Central memory CD4-positive, alpha-beta T cell (primary cell): ENCODE results near the gene LDB3.

Source experiments
- DNase-seq: peaks from one replicate; pipeline ENCODE4 v3.0.0; 2022

The LDB3 gene

GRCh38 chr10:86651021-86651471 lies 17.3 kb upstream of the LDB3 start:
- no peak for DNase-seq

DNA sequence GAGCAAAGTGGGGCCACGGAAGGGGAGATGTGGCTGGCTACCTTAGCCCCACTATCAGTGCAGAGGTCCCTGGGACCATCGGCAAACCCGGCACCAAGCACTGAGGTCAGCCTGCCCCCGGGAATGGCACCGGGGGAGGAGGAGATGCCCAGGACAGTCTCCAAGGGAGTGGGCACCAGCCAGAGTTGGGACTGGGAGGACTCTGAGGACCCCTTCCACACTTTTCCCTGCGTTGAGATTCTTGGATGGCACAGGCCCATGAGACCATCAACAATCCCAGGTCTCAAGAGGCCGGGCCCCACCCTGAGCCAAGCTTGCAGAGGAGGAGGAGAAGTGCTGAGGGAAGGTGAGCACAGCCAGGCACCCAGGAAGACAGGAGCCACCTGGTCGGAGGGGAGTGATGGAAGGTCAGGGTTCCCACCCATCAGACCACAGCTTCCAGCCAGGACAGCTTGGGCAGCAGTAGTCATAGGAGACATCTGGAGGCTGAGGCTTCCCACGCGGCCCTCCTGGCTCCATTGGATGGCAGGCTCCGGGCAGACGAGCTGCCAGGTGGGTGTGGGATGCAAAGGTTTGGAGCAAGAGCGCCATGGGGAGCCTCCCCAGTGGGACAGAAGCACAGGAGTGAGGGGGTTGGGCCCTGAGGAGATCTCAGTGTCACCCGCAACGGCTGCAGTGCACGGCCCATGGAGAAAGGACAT lies 16.5 kb upstream of the LDB3 start:
- no peak for DNase-seq

DNA sequence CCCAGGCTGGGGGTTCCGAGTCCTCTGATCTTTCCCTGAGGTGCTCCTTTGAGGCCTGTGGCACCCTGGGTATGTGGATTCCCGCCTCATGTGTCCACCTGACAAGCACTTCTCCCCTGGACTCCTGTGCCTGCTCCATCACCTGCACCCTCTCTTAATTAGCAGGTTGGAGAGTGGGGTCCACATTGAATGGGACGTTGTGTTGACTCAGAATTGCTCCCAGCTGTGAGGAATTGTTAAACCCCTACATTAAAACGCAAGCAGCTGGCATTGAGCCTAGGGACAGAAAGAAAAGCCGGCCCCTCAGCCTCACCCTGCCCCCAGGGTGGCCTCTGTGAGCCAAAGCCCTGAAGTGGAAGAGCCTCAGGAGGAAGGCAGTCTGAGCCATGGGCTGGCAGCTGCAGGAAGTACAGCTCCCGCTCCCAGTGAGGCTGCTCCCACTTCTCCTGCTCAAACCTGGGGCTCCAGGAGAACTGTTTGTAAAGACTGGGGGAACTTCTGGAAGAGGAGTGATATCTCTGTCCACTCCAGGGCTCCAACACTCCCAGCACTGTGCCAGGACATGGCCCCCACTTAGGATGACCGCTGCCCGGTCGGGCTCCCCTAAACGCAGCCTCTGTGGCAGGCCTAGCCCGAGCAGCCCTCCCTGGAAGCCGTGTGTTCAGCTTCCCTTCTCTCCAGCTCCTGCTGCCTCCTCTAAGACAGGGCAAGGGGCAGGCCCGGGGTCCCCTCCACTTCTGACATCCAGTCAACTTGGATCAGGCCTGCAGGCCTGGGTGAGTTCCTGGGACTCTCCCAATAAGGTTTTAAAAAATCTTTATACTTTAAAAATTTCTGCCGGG lies 15.7 kb upstream of the LDB3 start:
- no peak for DNase-seq

GRCh38 chr10:86653379-86653778 lies 14.9 kb upstream of the LDB3 start:
- DNase-seq, result no peak

GRCh38 chr10:86653987-86654386 lies 14.3 kb upstream of the LDB3 start:
- DNase-seq, result no peak

DNA sequence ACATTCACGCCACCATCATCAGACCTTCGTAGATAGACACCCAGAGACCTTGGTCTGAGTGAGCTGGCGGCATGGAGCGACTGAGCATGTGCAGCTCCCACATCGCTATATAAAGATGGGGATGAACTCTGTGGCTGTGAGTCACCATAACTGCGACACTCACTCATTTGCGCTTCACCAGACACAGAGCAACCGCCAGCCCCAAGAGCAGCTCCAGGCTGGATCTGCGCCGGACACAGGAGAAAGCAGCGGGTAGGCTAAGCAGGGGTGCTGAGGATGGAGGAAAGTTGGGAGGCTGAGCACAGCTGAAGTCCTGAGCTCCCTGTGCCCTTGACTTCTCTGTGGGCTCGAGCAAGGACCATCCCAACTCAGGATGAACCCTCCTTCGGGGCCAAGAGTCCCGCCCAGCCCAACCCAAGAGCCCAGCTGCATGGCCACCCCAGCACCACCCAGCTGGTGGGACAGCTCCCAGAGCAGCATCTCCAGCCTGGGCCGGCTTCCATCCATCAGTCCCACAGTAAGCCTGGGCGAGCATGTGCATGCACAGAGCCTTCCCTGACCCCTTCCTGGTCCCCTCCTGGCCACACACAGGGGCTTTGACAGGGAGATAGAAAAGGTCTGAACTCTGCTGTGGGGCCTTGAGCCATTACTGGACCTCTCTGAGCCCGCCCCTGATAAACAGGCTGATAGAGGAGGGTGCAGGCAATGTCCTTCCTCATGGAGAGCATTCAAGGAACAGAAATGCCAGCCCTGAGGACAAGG lies 13.7 kb upstream of the LDB3 start, which contains the start of gene OPN4:
TSS of gene OPN4 (plus strand) at position 137 of the 762 bp plus-strand sequence. CDS start at position 374, 237 bp downstream.
- DNase-seq, result no peak

GRCh38 chr10:86655173-86655540 lies 13.2 kb upstream of the LDB3 start:
- DNase-seq, result no peak

- no peak for DNase-seq
These were observed 12.7 kb upstream of the LDB3 start for GRCh38 chr10:86655596-86655995.

DNA sequence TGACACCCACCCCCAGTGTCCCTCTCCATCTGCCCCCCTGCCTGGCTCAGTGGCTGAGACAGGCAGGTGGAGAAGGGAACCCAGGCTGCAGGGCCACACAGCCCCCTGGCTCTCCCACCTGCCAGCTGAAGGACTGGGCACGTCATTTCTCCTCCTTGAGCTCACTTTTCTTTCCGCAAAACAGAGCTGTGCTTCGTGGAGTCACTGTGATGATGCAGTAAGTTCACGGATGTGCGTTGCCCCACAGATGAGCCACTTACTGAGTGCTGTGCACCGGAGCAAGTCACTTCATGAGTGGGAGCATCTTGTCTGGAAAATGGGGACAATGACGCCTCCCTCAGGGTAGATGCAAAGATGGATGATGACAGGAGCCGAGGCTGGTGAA lies 11.3 kb upstream of the LDB3 start:
- no peak for DNase-seq

DNA sequence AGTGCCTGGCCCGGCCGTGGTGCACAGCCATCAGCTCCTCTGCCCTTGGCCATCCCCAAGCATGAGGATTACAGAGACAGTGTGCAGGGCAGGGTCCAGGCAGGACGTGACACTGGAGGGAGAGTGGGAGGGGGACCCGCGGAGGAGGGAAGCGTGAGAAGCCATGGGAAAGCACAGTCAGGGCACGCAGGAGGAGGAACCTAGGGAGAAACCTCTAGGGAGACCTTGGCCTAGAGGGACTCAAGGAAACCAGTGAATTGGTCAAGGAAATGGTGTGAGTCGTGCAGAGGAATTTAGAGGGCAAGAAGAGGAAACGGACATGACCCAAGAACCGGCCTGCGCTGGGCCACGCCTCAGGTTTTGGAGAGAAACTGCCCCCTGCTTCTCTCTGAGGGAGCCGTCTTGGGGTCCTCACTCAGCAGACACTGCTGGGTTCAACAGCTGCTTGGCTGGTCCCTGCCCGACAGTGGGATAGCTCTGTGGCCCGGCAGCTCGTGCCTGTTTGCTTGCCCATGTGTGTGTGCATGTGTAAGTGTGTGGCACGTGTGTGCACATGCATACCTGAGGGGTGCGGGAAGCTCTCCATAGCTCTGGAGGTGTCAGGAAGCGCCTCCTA lies 10.8 kb upstream of the LDB3 start:
- DNase-seq, result no peak

GRCh38 chr10:86658261-86658741 lies 10.0 kb upstream of the LDB3 start:
- DNase-seq, result no peak

GRCh38 chr10:86658751-86659150 lies 9.6 kb upstream of the LDB3 start:
- no peak for DNase-seq

GRCh38 chr10:86659161-86659691 lies 9.1 kb upstream of the LDB3 start:
- no peak for DNase-seq

DNA sequence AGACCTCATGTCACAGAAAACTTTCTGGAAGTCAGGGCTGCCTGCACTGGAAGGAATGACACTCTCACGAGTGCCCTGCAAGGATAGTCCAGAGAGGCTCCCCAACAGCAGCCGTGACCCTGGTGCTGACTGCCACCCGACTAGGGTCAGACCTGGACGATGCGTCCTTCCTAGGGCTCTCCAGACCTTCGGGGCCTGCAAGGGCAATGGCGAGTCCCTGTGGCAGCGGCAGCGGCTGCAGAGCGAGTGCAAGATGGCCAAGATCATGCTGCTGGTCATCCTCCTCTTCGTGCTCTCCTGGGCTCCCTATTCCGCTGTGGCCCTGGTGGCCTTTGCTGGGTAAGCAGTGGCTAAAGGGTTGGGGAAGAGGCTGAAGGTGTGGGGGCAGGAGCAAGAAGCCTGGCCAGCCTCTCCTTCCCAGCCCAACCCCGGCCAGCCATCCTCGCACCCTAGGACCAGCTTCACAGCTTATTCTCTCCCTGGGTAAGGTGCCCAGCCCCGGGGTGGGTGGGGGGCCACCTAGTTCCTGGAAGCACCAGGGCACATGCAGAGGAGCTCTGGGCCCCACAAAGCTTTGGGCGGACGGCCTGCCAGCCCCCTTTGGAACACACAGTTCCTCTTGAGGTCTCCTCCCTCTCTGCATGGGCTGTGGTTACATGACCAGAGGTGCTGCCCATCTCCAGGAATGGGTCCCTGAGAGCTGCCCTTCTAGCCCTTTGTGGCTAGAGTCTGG lies 8.4 kb upstream of the LDB3 start:
- no peak for DNase-seq

- no peak for DNase-seq
These were observed 6.9 kb upstream of the LDB3 start for GRCh38 chr10:86661161-86662025.

- DNase-seq, result no peak
These were observed 5.9 kb upstream of the LDB3 start for GRCh38 chr10:86662186-86663045.

DNA sequence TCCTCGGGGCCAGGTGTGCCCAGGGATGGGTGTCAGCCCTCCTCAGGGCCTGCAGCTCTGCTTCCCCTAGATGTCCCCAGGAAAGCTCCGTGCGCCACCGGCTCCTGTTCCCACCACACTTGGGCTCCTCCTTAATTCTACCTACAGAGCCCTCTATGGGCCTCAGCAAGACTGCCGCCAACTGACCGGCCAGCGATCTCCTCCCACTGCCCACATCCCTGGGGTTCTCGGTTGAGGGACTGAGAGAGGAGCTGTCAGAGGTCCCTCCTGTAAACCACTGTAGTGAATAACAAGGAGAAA lies 5.3 kb upstream of the LDB3 start:
- no peak for DNase-seq

DNA sequence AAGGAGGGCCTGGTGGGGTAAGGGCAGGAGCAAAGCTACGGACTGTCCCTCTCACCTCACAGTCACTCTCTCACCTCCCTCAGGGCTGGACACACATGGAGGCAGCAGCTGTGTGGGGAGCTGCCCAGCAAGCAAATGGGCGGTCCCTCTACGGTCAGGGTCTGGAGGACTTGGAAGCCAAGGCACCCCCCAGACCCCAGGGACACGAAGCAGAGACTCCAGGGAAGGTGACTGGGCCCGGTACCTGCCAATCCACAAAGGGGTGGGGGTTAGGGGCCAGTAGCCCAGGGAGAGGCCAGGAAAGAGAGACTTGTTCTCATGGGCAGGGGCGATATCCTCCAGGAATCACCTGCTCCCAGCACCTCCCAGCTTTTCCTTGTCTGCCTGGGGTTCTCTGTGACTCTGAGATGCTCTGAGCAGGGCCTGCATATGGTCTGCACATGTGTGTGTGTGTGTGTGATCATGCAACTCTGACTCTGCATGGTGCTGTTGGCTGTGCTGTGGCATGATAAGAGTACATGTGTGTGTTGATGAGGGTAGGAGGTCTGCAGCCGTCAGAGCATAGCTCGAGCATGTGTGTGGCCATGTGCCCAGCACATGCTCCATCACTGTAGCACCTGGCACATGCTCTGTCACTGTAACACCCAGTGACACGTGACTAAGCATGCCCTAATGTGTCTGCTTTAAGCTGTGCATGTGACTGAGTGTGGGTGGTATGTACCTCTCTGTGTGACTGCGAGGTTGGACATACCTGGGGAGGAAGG lies 4.6 kb upstream of the LDB3 start:
- no peak for DNase-seq
